ENCODE results near the gene NFKBIB. TPM values are rescaled to one million over a fixed set of nuclear protein-coding genes. Genes with fewer than 3 reads are reported as not detected.
A peak's percentile ranks its signal among the peaks of the same experiment; 100 is the strongest.

Gene NFKBIB
- total and polyA plus RNA-seq, 3 experiments from 2014 or later = 15.6 to 116 (median 107) TPM

GRCh38 chr19:38946229-38947010 is 46.7 kb downstream of the NFKBIB start:
- no peak overlapping the region for H3K27ac ChIP-seq (ENCODE audit: low read depth, low read length)
- H3K36me3 ChIP-seq (ENCODE audit: insufficient read depth, low read length) = no peaks in the 10 kb centered on the region
- H3K9me3 ChIP-seq (ENCODE audit: low read length) = no peaks in the 10 kb centered on the region
- H3K27me3 ChIP-seq (ENCODE audit: insufficient read depth, low read length, poor library complexity, severe bottlenecking) = no peaks in the 10 kb centered on the region
- Mint-ChIP-seq H3K27me3 (peaks cover 6 to 7% of the 10 kb centered on the region in 2 donors), H3K4me3 (no peak overlapping the region), H3K9me3 (no peaks in the 10 kb centered on the region), H3K27ac (no peak overlapping the region), H3K4me1 (peaks cover 6 to 18% (median 16%) of the 10 kb centered on the region in 3 donors), H3K36me3 (no peaks in the 10 kb centered on the region)
- peaks cover 7% of the 10 kb centered on the region for H3K4me1 ChIP-seq (ENCODE audit: insufficient read depth, low read length)
- H3K4me3 ChIP-seq (ENCODE audit: low read length) = no peak overlapping the region
- ChIA-PET CTCF (no interaction called here), POLR2A (no interaction called here)
- peak in 1 of 5 donors; percentile 29 for DNase-seq

GRCh38 chr19:38949580-38950367 is 50.0 kb downstream of the NFKBIB start:
- H3K4me3 Mint-ChIP-seq = peak overlapping the region in 6 of 7 donors; percentile 53 to 74 (median 60)
- Histone ChIP-seq H3K9me3 (ENCODE audit: low read length) (no peaks in the 10 kb centered on the region), H3K27me3 (ENCODE audit: insufficient read depth, low read length, poor library complexity, severe bottlenecking) (peaks cover 4% of the 10 kb centered on the region), H3K4me1 (ENCODE audit: insufficient read depth, low read length) (peaks cover 7% of the 10 kb centered on the region), H3K27ac (ENCODE audit: low read depth, low read length) (no peak overlapping the region), H3K4me3 (ENCODE audit: low read length) (peak overlapping the region; percentile 15), H3K36me3 (ENCODE audit: insufficient read depth, low read length) (no peaks in the 10 kb centered on the region)
- peak; percentile 68 to 77 (median 74) for DNase-seq
- peak overlapping the region in 1 of 8 donors; percentile 47 for H3K27ac Mint-ChIP-seq
- ChIA-PET CTCF (interaction anchor here (0.9 kb wide), 1 partner anchor 12 kb away, joined by 5 read pairs; no protein-coding TSS in a partner anchor), POLR2A (no interaction called here)
- H3K36me3 Mint-ChIP-seq = no peaks in the 10 kb centered on the region
- peaks cover 20% of the 10 kb centered on the region in 2 donors for H3K27me3 Mint-ChIP-seq
- H3K9me3 Mint-ChIP-seq = no peaks in the 10 kb centered on the region
- peaks cover 7 to 18% (median 11%) of the 10 kb centered on the region in 3 donors for H3K4me1 Mint-ChIP-seq

DNA sequence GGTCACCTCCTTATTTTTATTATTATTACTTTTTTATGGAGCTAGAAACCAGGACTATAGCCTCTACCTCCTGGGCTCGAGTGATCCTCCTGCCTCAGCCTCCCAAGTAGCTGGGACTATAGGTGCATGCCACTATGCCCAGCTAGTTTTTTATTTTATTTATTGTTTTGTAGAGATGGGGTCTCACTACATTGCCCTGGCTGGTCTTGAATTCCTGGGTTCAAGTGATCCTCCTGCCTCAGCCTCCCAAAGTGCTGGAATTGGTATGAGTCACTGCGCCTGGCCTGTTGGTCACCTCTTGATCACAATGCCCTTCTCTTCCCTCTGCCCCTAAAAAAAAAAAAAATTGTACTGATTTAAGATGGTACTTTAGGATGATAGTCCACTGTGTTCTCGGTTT is 51.4 kb downstream of the NFKBIB start:
- POLR2A ChIA-PET = no interaction called here

GRCh38 chr19:38952395-38953165 is 52.8 kb downstream of the NFKBIB start:
- peak overlapping the region in 2 of 7 donors; percentile 5 to 34 for H3K4me3 Mint-ChIP-seq
- H3K36me3 Mint-ChIP-seq = no peaks in the 10 kb centered on the region
- no peaks in the 10 kb centered on the region for H3K9me3 Mint-ChIP-seq
- H3K27me3 ChIP-seq (ENCODE audit: insufficient read depth, low read length, poor library complexity, severe bottlenecking) = peaks cover 4% of the 10 kb centered on the region
- POLR2A ChIA-PET = interaction anchor here (0.6 kb wide), 1 partner anchor 197 kb away, joined by 4 read pairs; no protein-coding TSS in a partner anchor
- peaks cover 20 to 22% of the 10 kb centered on the region in 2 donors for H3K27me3 Mint-ChIP-seq
- H3K4me1 Mint-ChIP-seq = peaks cover 7 to 18% (median 11%) of the 10 kb centered on the region in 3 donors
- DNase-seq = peak in 2 of 5 donors; percentile 23 to 39
- H3K27ac Mint-ChIP-seq = peak overlapping the region in 3 of 8 donors; percentile 18 to 58 (median 26)
- H3K27ac ChIP-seq (ENCODE audit: low read depth, low read length) = no peak overlapping the region
- no peak overlapping the region for H3K4me3 ChIP-seq (ENCODE audit: low read length)
- no peaks in the 10 kb centered on the region for H3K36me3 ChIP-seq (ENCODE audit: insufficient read depth, low read length)
- CTCF ChIA-PET = interaction anchor here (1.3 to 1.8 kb wide), 2 partner anchors 9 to 15 kb away, joined by 3 to 4 read pairs; no protein-coding TSS in a partner anchor
- H3K4me1 ChIP-seq (ENCODE audit: insufficient read depth, low read length) = peaks cover 7% of the 10 kb centered on the region
- no peaks in the 10 kb centered on the region for H3K9me3 ChIP-seq (ENCODE audit: low read length)

More for the DNA sequence above, 51.4 kb downstream of the NFKBIB start:
- H3K4me3 ChIP-seq (ENCODE audit: low read length) = no peak overlapping the region
- peaks cover 7 to 18% (median 11%) of the 10 kb centered on the region in 3 donors for H3K4me1 Mint-ChIP-seq
- no peaks in the 10 kb centered on the region for H3K36me3 ChIP-seq (ENCODE audit: insufficient read depth, low read length)
- H3K27ac Mint-ChIP-seq = no peak overlapping the region
- no peaks in the 10 kb centered on the region for H3K36me3 Mint-ChIP-seq
- H3K27me3 Mint-ChIP-seq = peaks cover 20% of the 10 kb centered on the region in 2 donors
- H3K9me3 ChIP-seq (ENCODE audit: low read length) = no peaks in the 10 kb centered on the region
- no peak overlapping the region for H3K27ac ChIP-seq (ENCODE audit: low read depth, low read length)
- peaks cover 7% of the 10 kb centered on the region for H3K4me1 ChIP-seq (ENCODE audit: insufficient read depth, low read length)
- DNase-seq = peak in 1 of 5 donors; percentile 13
- no peak overlapping the region for H3K4me3 Mint-ChIP-seq
- no peaks in the 10 kb centered on the region for H3K9me3 Mint-ChIP-seq
- H3K27me3 ChIP-seq (ENCODE audit: insufficient read depth, low read length, poor library complexity, severe bottlenecking) = peaks cover 4% of the 10 kb centered on the region
- CTCF ChIA-PET = interaction anchor here (1.3 to 1.8 kb wide), 2 partner anchors 11 to 13 kb away, joined by 3 to 4 read pairs; no protein-coding TSS in a partner anchor

DNA sequence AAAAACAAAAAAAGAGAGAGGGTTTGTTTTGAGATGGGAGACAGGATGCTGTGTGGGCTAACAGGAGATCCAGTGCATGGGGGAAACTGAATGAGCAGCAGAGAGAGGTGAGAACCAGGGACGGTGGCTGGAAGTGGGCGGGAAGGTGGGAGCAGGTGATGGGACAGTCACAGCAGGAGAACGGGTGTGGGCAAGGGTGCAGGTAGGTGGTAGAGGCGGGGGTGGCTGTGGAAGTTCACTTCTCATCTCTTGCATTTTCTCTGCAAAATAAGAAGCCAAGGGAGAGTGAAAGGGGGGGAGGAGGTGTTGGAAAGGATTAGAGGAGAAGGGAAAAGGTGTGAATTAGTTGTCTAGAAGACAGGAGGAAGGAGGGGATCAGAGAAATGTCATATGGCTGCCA is 53.9 kb downstream of the NFKBIB start:
- H3K27ac Mint-ChIP-seq = no peak overlapping the region
- DNase-seq = no peak
- H3K27me3 ChIP-seq (ENCODE audit: insufficient read depth, low read length, poor library complexity, severe bottlenecking) = peaks cover 4% of the 10 kb centered on the region
- H3K36me3 ChIP-seq (ENCODE audit: insufficient read depth, low read length) = no peaks in the 10 kb centered on the region
- no peak overlapping the region for H3K4me3 Mint-ChIP-seq
- peaks cover 20 to 22% of the 10 kb centered on the region in 2 donors for H3K27me3 Mint-ChIP-seq
- no peak overlapping the region for H3K27ac ChIP-seq (ENCODE audit: low read depth, low read length)
- peaks cover 7 to 18% (median 11%) of the 10 kb centered on the region in 3 donors for H3K4me1 Mint-ChIP-seq
- H3K4me1 ChIP-seq (ENCODE audit: insufficient read depth, low read length) = peaks cover 7% of the 10 kb centered on the region
- H3K9me3 ChIP-seq (ENCODE audit: low read length) = no peaks in the 10 kb centered on the region
- no peaks in the 10 kb centered on the region for H3K9me3 Mint-ChIP-seq
- no peaks in the 10 kb centered on the region for H3K36me3 Mint-ChIP-seq
- ChIA-PET CTCF (no interaction called here), POLR2A (no interaction called here)
- no peak overlapping the region for H3K4me3 ChIP-seq (ENCODE audit: low read length)

- H3K36me3 ChIP-seq (ENCODE audit: insufficient read depth, low read length) = no peaks in the 10 kb centered on the region
- no peak overlapping the region for H3K27ac Mint-ChIP-seq
- H3K4me3 Mint-ChIP-seq = no peak overlapping the region
- H3K4me1 Mint-ChIP-seq = peaks cover 2 to 6% (median 6%) of the 10 kb centered on the region in 3 donors
- H3K27ac ChIP-seq (ENCODE audit: low read depth, low read length) = no peak overlapping the region
- POLR2A ChIA-PET = no interaction called here
- peaks cover 15 to 16% of the 10 kb centered on the region in 2 donors for H3K27me3 Mint-ChIP-seq
- no peak for DNase-seq
- no peaks in the 10 kb centered on the region for H3K36me3 Mint-ChIP-seq
- no peaks in the 10 kb centered on the region for H3K4me1 ChIP-seq (ENCODE audit: insufficient read depth, low read length)
- H3K27me3 ChIP-seq (ENCODE audit: insufficient read depth, low read length, poor library complexity, severe bottlenecking) = peaks cover 4% of the 10 kb centered on the region
- no peaks in the 10 kb centered on the region for H3K9me3 Mint-ChIP-seq
- CTCF ChIA-PET = no interaction called here
- H3K4me3 ChIP-seq (ENCODE audit: low read length) = no peak overlapping the region
- no peaks in the 10 kb centered on the region for H3K9me3 ChIP-seq (ENCODE audit: low read length)
Measured at GRCh38 chr19:38956264-38956663, 56.5 kb downstream of the NFKBIB start.

DNA sequence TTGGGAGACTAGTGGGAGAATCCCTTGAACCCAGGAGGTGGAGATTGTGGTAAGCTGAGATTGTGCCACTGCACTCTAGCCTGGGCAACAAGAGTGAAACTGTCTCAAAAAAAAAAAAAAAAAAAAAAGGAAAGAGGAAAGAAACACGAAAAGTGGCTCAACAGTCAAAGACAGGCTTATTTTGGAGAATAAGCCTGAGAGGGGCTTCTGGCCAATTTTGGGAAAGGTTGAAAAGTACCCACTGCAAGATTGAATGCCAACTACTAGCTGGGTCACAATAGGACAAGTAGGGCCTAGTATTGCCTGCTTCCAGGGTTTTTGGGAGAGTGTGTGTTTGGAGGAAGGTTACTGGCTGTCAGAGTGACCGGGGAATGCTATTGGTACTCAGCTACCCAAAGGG is 58.5 kb downstream of the NFKBIB start:
- H3K36me3 ChIP-seq (ENCODE audit: insufficient read depth, low read length) = no peaks in the 10 kb centered on the region
- Mint-ChIP-seq H3K4me3 (no peak overlapping the region), H3K9me3 (no peaks in the 10 kb centered on the region), H3K27me3 (peaks cover 8 to 19% of the 10 kb centered on the region in 2 donors), H3K27ac (no peak overlapping the region), H3K4me1 (peaks cover 6 to 8% (median 7%) of the 10 kb centered on the region in 3 donors), H3K36me3 (no peaks in the 10 kb centered on the region)
- no peak for DNase-seq
- peaks cover 4% of the 10 kb centered on the region for H3K27me3 ChIP-seq (ENCODE audit: insufficient read depth, low read length, poor library complexity, severe bottlenecking)
- no peak overlapping the region for H3K4me3 ChIP-seq (ENCODE audit: low read length)
- CTCF ChIA-PET = interaction anchor here (0.7 to 1.2 kb wide), 2 partner anchors 10 to 521 kb away, joined by 3 read pairs; no protein-coding TSS in a partner anchor
- no peaks in the 10 kb centered on the region for H3K4me1 ChIP-seq (ENCODE audit: insufficient read depth, low read length)
- no peaks in the 10 kb centered on the region for H3K9me3 ChIP-seq (ENCODE audit: low read length)
- H3K27ac ChIP-seq (ENCODE audit: low read depth, low read length) = no peak overlapping the region
- POLR2A ChIA-PET = no interaction called here

Data from CD8-positive, alpha-beta memory T cell (primary cell).